Fibroblast of peridontal ligament (primary cell): ENCODE data around the gene CFAP99.

Source experiments
- DNase-seq: peaks from one replicate; pipeline ENCODE4 v3.0.0-alpha.2; 2010; ENCODE audit errors: extremely low read depth

CFAP99 gene

GRCh38 chr4:2411786-2412510, 6.8 kb upstream of the CFAP99 start:
- no peak for DNase-seq

GRCh38 chr4:2412534-2412884, 6.2 kb upstream of the CFAP99 start:
- no peak for DNase-seq

- DNase-seq, result peak; percentile 78
Measured at GRCh38 chr4:2412885-2413716, 5.7 kb upstream of the CFAP99 start.

- DNase-seq, result no peak
Measured at GRCh38 chr4:2413821-2414610, 4.7 kb upstream of the CFAP99 start.

- no peak for DNase-seq
Measured at GRCh38 chr4:2415213-2415612, 3.5 kb upstream of the CFAP99 start.

GRCh38 chr4:2415881-2416563, 2.7 kb upstream of the CFAP99 start:
- DNase-seq, result no peak

- DNase-seq, result no peak
Measured at GRCh38 chr4:2416564-2417225, 2.1 kb upstream of the CFAP99 start.

- DNase-seq, result no peak
Measured at GRCh38 chr4:2417226-2417764, 1.5 kb upstream of the CFAP99 start.

- no peak for DNase-seq
Measured at GRCh38 chr4:2417765-2418649, 748 bp upstream of the CFAP99 start, which contains the start of gene ZFYVE28. Gene ZFYVE28 (minus strand): TSS chr4:2418645. CDS start chr4:2418323, 322 bp downstream.

- DNase-seq, result no peak
Measured at GRCh38 chr4:2419814-2420213, 1.1 kb downstream of the CFAP99 start.

GRCh38 chr4:2421928-2422327, 3.2 kb downstream of the CFAP99 start:
- no peak for DNase-seq

- no peak for DNase-seq
Measured at GRCh38 chr4:2423066-2423465, 4.3 kb downstream of the CFAP99 start.

- DNase-seq, result no peak
Measured at GRCh38 chr4:2423695-2424094, 4.9 kb downstream of the CFAP99 start.

GRCh38 chr4:2424581-2424980, 5.8 kb downstream of the CFAP99 start:
- no peak for DNase-seq

- no peak for DNase-seq
Measured at GRCh38 chr4:2425386-2426068, 6.8 kb downstream of the CFAP99 start.

- DNase-seq, result no peak
Measured at GRCh38 chr4:2426069-2426397, 7.3 kb downstream of the CFAP99 start.

GRCh38 chr4:2426711-2427275, 8.0 kb downstream of the CFAP99 start:
- DNase-seq, result no peak

GRCh38 chr4:2427383-2428334, 8.9 kb downstream of the CFAP99 start:
- DNase-seq, result no peak
